Neuron (in vitro differentiated cells): ENCODE data around the gene OPN4.
A peak's percentile ranks its signal among the peaks of the same experiment; 100 is the strongest.

Source experiments
- H2AFZ ChIP-seq: one replicate; pipeline ENCODE4 v1.6.1; 2013; ENCODE audit warnings: low read depth, mild to moderate bottlenecking, inconsistent platforms, low read length, moderate library complexity
- H3K27me3 ChIP-seq: one replicate; pipeline ENCODE4 v1.6.1; 2013; ENCODE audit warnings: low read length; ENCODE audit not compliant: insufficient read depth
- H3K36me3 ChIP-seq: one replicate; pipeline ENCODE4 v1.6.1; 2013; ENCODE audit warnings: low read length; ENCODE audit not compliant: insufficient read depth
- H3K4me1 ChIP-seq: one replicate; pipeline ENCODE4 v1.6.1; 2013; ENCODE audit warnings: low read length; ENCODE audit not compliant: insufficient read depth
- H3K4me3 ChIP-seq: 2 replicates; pipeline ENCODE4 v1.5.1; 2013; ENCODE audit warnings: mild to moderate bottlenecking, low read length, moderate library complexity
- H3K9me3 ChIP-seq: one replicate; pipeline ENCODE4 v1.6.1; 2013; ENCODE audit warnings: low read length

OPN4 gene

DNA sequence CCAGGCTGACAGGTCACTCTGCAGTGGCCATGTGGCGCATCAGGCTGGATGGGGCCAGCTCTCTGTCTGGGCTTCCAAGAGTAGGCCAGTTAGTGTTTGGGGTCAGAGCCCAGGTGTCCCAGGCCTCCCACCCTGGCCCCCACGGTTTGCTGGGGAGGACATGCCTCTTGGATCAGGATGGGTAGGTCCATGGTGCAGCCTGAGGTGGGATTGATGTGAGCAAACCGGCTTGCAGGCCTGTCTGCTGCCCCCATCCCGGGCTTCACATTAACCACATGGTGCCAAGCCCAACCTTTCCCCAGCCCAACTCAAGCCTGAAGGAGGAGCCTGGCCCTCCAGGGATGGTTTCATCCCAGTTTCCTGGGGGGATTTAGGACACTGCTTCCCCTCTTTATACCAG, 53.2 kb downstream of the OPN4 start:
- no peak overlapping the region for H3K4me3 ChIP-seq
- no peaks in the 10 kb centered on the region for H3K27me3 ChIP-seq
- H3K36me3 ChIP-seq: no peaks in the 10 kb centered on the region
- H3K4me1 ChIP-seq: peaks cover 3% of the 10 kb centered on the region
- H3K9me3 ChIP-seq: no peaks in the 10 kb centered on the region
- H2AFZ ChIP-seq: no peak overlapping the region

DNA sequence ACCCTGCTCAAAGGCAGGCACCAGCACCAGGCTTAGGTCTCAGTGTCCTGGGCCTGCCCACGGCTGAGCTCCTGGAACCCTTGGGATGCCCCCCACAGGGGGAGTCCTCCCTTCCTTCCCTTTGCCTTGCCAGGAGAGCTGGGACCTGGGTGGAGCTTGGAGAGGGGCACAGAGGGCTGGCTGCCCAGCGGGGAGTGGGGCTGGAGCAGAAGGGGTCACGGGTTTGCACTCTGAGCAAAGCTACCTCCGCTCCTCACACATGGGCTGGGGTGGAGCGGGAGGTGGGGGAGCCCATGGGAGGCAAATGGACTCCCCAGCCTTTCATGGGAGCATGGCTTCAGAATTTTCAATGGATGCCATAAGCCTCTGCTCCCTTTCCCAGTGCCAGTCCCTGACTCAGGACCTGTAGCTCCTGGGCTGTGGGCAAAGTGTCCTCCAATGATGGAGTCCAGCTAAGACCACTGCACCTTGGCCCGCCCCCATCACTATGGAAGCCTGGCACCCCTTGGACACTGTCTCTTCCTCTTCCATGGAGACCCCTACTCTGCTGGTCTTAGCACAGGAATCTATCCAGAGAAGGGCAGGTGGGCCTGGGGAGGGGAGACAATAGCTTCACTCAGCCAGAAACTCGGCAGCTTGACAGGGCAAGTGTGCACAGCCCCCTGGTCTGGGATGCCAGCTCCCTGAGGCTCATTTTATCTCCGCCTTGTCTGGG, 53.9 kb downstream of the OPN4 start:
- no peaks in the 10 kb centered on the region for H3K27me3 ChIP-seq
- H2AFZ ChIP-seq: no peak overlapping the region
- no peaks in the 10 kb centered on the region for H3K9me3 ChIP-seq
- no peaks in the 10 kb centered on the region for H3K36me3 ChIP-seq
- H3K4me3 ChIP-seq: no peak overlapping the region
- peaks cover 3% of the 10 kb centered on the region for H3K4me1 ChIP-seq

DNA sequence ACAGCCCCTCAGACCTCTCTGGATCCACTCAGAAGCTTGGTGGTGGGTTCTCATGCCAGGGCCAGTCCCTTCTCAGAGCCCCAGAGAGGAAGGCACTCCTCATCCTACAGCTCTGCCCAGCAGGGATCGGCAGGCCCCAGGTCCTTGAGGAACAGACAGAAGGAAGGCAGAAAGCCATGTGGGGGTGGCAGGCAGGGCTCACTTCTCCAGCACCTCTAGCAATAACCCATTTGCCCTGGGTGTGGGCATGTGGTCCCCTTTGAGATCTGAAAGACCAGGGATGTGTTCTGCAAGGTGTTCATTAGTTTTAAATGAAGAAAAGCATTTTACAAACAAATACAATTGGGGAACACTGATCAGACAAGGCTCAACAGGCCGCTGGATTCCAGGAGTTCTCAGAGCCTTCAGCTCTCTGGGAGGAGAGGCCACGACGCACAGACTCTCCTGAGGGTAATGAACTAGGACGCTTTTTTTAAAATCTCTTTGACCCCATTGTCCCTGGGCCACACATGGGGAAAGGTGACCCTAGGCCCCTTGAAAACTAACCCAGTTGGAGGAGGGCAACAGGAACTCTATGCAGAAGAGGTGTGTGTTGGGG, 54.5 kb downstream of the OPN4 start:
- H3K4me1 ChIP-seq: peaks cover 3% of the 10 kb centered on the region
- no peaks in the 10 kb centered on the region for H3K9me3 ChIP-seq
- no peaks in the 10 kb centered on the region for H3K36me3 ChIP-seq
- H2AFZ ChIP-seq: no peak overlapping the region
- no peak overlapping the region for H3K4me3 ChIP-seq
- no peaks in the 10 kb centered on the region for H3K27me3 ChIP-seq

DNA sequence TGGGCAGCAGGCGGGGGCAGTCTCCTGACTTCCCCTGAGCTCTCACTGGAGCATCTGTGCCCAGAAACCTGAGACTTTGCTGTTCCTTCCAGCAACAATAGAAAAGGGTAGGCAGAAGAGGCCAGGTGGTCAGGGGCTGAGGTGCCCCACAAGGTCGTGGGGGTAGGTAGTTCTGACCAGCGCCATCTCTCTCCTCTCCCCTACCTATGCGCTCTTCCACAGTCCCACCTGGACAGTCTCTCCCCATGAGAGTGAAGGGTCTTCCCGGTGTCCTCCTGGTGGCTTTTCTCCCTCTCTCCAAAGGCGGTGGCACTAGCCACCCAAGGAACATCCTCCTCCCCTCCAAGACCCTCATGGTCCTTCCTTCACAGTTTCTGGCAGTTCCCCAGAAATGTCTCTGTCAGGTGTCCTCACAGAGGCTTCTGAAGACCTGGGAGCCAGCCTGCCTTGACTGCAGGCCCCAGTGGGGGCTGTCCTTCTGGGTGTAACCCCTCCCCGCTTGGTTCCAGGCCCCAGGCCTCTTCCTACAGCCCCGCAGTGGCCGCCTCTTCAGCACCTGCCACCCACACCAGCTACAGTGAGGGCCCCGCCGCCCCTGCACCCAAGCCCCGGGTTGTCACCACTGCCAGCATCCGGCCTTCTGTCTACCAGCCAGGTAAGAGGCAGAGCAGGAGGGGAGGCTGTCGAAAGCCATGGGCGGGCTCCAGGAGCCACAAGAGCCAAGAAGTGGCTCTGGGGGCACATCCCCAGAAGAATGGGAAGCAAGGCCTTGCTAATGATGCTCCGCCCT, 55.2 kb downstream of the OPN4 start:
- H3K27me3 ChIP-seq: no peaks in the 10 kb centered on the region
- no peaks in the 10 kb centered on the region for H3K9me3 ChIP-seq
- H2AFZ ChIP-seq: no peak overlapping the region
- H3K4me1 ChIP-seq: peaks cover 3% of the 10 kb centered on the region
- no peak overlapping the region for H3K4me3 ChIP-seq
- H3K36me3 ChIP-seq: no peaks in the 10 kb centered on the region

DNA sequence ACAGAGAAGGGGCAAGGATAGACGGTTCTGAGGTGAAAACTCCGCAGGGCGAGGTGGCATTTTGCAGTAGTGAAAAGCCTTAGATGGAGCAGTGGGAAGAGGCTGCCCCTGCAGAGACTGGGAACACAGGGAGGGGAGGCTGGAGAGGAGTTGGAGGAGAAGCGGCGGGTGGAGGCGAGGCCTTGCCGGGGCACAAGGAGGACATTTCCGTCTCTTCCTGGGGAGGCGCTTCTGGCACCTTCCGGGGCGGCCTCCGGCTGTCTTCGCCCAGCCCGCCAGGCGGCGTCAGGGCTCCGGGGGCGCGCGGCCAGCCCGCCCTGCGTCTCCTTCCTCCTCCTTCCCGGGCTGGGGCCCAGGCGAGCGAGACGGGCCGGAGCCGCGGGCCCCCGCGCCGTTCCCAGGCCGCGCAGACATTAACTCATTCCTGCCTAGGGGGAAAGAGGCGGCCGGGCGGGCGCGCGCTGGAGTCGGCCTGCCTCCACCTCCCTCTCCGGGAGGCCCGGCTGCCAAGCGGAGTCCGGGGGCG, 56.7 kb downstream of the OPN4 start:
- no peaks in the 10 kb centered on the region for H3K9me3 ChIP-seq
- peak overlapping the region; percentile 56 for H2AFZ ChIP-seq
- H3K36me3 ChIP-seq: no peaks in the 10 kb centered on the region
- H3K4me3 ChIP-seq: peak overlapping the region; percentile 75
- no peaks in the 10 kb centered on the region for H3K27me3 ChIP-seq
- H3K4me1 ChIP-seq: peaks cover 3% of the 10 kb centered on the region

DNA sequence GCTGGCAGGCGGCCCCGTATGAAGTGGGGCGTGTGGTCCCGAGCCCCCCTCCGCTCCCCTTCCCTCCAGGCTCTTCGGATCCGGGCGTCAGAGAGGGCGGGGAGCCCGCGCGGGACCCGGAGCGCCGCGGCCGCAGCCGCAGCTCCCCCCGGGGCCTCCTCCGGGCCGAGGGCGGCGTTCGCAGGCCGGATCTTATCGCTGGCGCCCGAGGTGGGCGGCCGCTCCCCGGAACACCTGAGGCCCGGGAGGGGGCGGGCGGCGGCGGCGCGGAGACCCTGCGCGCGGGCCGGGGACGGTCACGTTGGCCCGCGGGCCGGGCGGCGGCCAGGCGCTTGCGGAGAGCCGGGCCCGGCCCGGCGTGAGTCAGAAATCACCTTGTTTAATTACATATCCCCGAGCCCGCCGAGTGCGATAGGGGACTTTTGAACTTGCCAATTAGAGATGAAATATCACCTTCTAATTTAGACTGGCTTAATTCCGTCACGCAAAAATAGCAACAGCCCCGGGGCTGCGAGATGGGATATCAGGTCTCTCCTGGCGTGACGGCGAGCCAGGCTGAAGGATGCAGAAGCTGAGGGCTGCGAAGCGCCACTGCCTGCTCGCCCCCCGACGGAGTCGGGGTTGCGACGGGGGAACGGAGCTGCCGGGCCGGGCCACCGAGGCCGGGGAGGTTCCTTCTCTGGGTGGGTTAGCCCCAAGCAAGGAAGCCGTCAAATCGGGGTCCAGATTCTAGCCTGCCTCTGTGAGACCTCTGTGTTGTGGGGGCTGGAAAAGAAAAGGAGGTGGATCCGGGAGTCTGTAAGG, 57.4 kb downstream of the OPN4 start:
- H3K4me1 ChIP-seq: peaks cover 3% of the 10 kb centered on the region
- peak overlapping the region; percentile 75 for H3K4me3 ChIP-seq
- H3K9me3 ChIP-seq: no peaks in the 10 kb centered on the region
- H3K27me3 ChIP-seq: no peaks in the 10 kb centered on the region
- no peaks in the 10 kb centered on the region for H3K36me3 ChIP-seq
- peak overlapping the region; percentile 94 for H2AFZ ChIP-seq

DNA sequence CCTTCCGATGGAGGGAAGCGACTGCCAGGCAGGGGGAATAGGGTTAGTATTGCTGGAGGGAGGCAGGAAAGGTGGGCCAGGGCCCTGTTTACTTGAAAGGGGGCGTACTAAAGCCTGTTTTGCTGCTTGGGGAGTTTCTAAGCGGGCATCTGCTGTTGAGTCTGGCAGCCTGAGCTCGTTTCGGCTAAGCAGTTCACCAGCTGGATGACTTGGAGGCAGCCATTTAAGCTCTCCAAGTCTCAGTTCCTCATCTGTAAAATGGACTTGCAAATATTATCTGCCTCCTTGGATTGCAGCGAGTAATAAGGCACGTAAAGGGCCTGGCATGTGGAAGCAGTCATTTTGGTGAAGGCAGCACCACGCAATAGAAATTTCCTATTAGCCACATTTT, 58.0 kb downstream of the OPN4 start:
- Histone ChIP-seq H3K9me3 (no peaks in the 10 kb centered on the region), H3K4me3 (peak overlapping the region; percentile 75), H2AFZ (peak overlapping the region; percentile 94), H3K36me3 (no peaks in the 10 kb centered on the region), H3K27me3 (no peaks in the 10 kb centered on the region), H3K4me1 (peaks cover 3% of the 10 kb centered on the region)

DNA sequence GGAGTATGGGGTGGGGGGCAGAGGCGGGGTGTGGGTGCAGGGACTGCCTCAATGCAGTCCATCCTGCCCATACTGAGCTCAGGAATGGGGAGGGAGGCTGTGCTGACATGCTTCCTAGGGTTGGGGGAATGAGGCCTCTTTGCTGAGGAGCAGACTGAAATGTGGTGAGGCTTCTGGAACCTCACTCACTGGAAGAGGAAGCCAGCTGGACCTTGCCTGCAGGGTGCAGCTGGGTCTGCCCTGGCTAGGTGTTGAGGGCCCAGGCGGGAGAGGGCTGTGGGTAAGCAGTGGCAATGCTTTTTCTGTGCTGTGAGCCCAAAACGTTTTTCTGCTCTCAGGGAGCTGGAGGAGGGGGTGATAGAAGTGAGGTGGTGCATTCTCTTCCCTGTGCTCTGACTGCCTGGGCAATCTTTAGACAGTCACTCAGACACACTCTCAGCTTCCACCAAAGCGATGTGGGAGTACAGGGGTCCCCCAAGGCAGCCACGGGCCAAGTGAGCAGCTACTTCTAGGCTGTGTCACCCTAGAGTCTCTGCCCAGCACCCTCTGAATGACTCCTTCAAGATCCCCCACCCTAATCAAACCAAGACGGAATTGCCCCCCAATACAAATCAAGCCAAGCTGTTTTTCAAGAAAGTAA, 60.9 kb downstream of the OPN4 start:
- H3K9me3 ChIP-seq: no peaks in the 10 kb centered on the region
- H3K36me3 ChIP-seq: no peaks in the 10 kb centered on the region
- H2AFZ ChIP-seq: no peak overlapping the region
- H3K4me3 ChIP-seq: no peak overlapping the region
- peaks cover 3% of the 10 kb centered on the region for H3K4me1 ChIP-seq
- no peaks in the 10 kb centered on the region for H3K27me3 ChIP-seq

DNA sequence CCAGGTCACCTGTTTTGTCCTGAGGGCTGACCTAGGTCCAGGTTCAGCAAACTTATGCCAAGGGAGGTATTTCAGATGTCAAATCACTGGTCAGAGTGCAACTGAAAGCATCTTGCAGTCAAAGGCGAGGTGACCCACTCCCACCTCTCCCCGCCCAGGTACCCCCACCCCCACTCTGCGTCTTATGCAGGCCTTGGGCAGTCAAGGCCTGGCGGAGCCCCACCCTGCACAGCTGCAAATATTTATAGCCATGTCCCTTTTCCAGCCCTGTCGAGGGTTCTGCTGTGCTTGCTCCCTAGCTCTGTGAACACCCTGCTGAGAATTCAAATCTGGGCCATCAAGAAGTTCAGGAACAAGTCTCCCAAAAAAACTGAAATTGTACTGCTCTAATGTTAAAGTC, 61.5 kb downstream of the OPN4 start:
- H3K27me3 ChIP-seq: no peaks in the 10 kb centered on the region

More for the DNA sequence above, 61.5 kb downstream of the OPN4 start:
- Histone ChIP-seq H2AFZ (no peak overlapping the region), H3K36me3 (no peaks in the 10 kb centered on the region), H3K9me3 (no peaks in the 10 kb centered on the region), H3K4me3 (no peak overlapping the region), H3K4me1 (peaks cover 3% of the 10 kb centered on the region)
